Limb (tissue), 2 donors: ENCODE data around the gene IL1RAPL1.
A peak's percentile ranks its signal among the peaks of the same experiment; 100 is the strongest.

ENCODE experiments used
- DNase-seq, 2 donors: peaks; one replicate each; pipeline ENCODE4 v3.0.0-alpha.2; 2016; ENCODE audit errors: extremely low spot score in 2 of 2

Gene IL1RAPL1

GRCh38 chrX:28969126-28969525 lies 381.9 kb downstream of the IL1RAPL1 start:
- DNase-seq = no peak

GRCh38 chrX:28979877-28980276 lies 392.6 kb downstream of the IL1RAPL1 start:
- no peak for DNase-seq

- no peak for DNase-seq
Measured at GRCh38 chrX:28981952-28982351, 394.7 kb downstream of the IL1RAPL1 start.

GRCh38 chrX:28988246-28988645 lies 401.0 kb downstream of the IL1RAPL1 start:
- DNase-seq = peak in 1 of 2 donors; percentile 38

- peak; percentile 19 to 34 for DNase-seq
Measured at GRCh38 chrX:28997706-28998463, 410.6 kb downstream of the IL1RAPL1 start.

- no peak for DNase-seq
Measured at GRCh38 chrX:28998609-28999135, 411.4 kb downstream of the IL1RAPL1 start.

- no peak for DNase-seq
Measured at GRCh38 chrX:29012867-29013266, 425.6 kb downstream of the IL1RAPL1 start.

GRCh38 chrX:29023207-29023606 lies 436.0 kb downstream of the IL1RAPL1 start:
- DNase-seq = no peak

- DNase-seq = no peak
Measured at GRCh38 chrX:29024871-29025270, 437.6 kb downstream of the IL1RAPL1 start.

GRCh38 chrX:29039501-29039900 lies 452.3 kb downstream of the IL1RAPL1 start:
- DNase-seq = no peak

- DNase-seq = no peak
Measured at GRCh38 chrX:29040160-29040559, 452.9 kb downstream of the IL1RAPL1 start.

GRCh38 chrX:29042341-29042740 lies 455.1 kb downstream of the IL1RAPL1 start:
- DNase-seq = no peak

- DNase-seq = peak in 1 of 2 donors; percentile 12
Measured at GRCh38 chrX:29043746-29044145, 456.5 kb downstream of the IL1RAPL1 start.

GRCh38 chrX:29044423-29045184 lies 457.4 kb downstream of the IL1RAPL1 start:
- DNase-seq = no peak

GRCh38 chrX:29065477-29065876 lies 478.2 kb downstream of the IL1RAPL1 start:
- no peak for DNase-seq

- no peak for DNase-seq
Measured at GRCh38 chrX:29066516-29066915, 479.3 kb downstream of the IL1RAPL1 start.

- no peak for DNase-seq
Measured at GRCh38 chrX:29067351-29067750, 480.1 kb downstream of the IL1RAPL1 start.

- DNase-seq = peak in 1 of 2 donors; percentile 5
Measured at GRCh38 chrX:29071525-29072320, 484.5 kb downstream of the IL1RAPL1 start.

GRCh38 chrX:29082558-29082957 lies 495.3 kb downstream of the IL1RAPL1 start:
- no peak for DNase-seq

GRCh38 chrX:29083823-29084222 lies 496.6 kb downstream of the IL1RAPL1 start:
- DNase-seq = no peak

- DNase-seq = peak in 1 of 2 donors; percentile 1
Measured at GRCh38 chrX:29090811-29091210, 503.6 kb downstream of the IL1RAPL1 start.

GRCh38 chrX:29107231-29107630 lies 520.0 kb downstream of the IL1RAPL1 start:
- no peak for DNase-seq
